DMS153 treated with DMSO at 0.1 percent for 48 hours (cell line): ENCODE measurements around the gene NRXN3.

ENCODE experiments used
- DNase-seq: peaks from one replicate; lab custom pipeline; 2025; ENCODE audit not compliant: unreplicated experiment; lab: John Stamatoyannopoulos, UW

The NRXN3 gene

GRCh38 chr14:79178719-79179118 lies 1008.5 kb downstream of the NRXN3 start:
- DNase-seq: no peak

GRCh38 chr14:79179985-79180384 lies 1009.8 kb downstream of the NRXN3 start:
- no peak for DNase-seq

- no peak for DNase-seq
Measured at GRCh38 chr14:79180656-79181055, 1010.5 kb downstream of the NRXN3 start.

GRCh38 chr14:79186523-79186922 lies 1016.4 kb downstream of the NRXN3 start:
- DNase-seq: no peak

GRCh38 chr14:79193689-79194477 lies 1023.7 kb downstream of the NRXN3 start:
- no peak for DNase-seq

- DNase-seq: no peak
Measured at GRCh38 chr14:79196216-79196615, 1026.0 kb downstream of the NRXN3 start.

GRCh38 chr14:79197516-79197915 lies 1027.3 kb downstream of the NRXN3 start:
- DNase-seq: no peak

DNA sequence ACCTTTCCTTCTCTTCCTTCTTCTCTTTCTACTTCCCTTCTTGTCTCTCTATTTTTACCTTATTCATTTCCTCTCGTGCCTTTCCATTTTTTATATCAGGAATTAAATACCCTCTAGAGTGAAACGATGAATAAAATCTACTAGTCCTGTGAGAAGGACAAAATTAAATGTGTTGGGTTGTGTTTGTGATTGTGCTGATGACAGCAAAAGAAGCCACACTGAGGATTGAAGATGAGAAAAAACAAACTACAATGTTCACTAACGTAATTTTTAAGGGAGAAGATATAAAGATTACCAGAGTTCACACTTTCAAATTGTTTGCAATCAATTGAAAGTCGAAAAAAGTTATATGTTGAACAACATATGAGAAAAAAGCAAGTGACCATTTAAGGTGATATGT lies 1029.0 kb downstream of the NRXN3 start:
- DNase-seq: no peak

- no peak for DNase-seq
Measured at GRCh38 chr14:79201564-79202207, 1031.5 kb downstream of the NRXN3 start.

DNA sequence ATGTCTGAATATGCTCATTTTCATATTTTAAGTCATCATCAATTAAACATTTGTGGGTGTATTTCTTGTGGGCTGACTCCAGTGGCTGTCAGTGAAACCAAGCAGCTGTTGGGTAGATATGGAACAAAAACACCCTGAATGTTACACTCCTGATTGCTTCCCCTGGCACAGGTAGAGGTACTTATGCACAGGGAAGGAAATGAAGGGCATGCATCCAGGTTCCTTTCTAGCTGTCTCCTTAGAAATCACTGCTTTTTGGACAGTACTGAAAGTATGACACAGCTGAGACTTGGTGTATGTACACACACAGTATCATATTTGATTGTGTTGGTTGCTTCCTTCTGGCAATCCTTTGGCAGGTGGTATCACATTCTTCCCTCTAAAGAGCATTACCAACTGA lies 1034.4 kb downstream of the NRXN3 start:
- no peak for DNase-seq

GRCh38 chr14:79209418-79209817 lies 1039.2 kb downstream of the NRXN3 start:
- DNase-seq: no peak

GRCh38 chr14:79225815-79226214 lies 1055.6 kb downstream of the NRXN3 start:
- no peak for DNase-seq

DNA sequence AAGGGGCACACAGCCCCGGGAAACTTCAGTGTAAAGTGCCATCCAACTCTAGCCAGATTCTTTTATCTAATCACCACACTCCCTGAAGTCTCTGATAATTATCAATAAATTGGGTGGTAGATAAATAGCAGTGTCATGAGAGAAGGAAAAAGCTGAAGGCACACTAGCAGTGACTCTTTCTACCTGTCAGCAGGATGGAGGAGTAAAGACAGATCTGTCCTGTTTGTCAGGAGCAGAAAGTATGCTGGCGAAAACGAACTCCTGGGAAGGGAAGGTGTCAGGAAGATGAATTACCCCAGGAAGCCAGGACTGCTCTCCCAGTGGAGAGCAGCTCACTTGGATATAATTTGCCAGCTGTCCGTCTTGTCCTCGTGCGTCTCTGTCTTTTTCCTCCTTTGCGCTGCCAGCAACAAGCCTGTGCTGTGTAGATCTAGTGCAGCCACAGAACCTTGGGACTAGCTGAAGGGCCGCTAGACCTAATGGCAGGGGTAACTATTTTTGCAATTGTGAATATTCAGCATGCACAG lies 1059.3 kb downstream of the NRXN3 start:
- no peak for DNase-seq

DNA sequence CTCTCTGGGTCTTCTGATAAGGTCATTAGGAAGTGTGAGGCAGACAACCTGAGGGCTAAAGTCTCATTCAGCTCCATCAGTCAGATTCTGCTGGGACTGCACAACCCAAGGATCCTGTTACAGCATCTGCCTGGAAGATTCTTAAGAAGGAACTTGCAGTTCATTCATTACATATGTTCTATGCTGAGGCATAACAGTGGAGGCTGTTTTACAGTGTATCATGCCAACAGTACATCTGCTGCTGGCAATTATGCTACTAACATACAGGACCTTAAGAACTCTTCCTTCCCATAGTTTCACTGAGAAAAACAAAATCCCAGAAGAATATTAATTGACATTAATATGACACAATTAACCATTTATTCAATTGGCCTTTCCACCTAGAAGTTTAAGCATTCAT lies 1072.5 kb downstream of the NRXN3 start:
- DNase-seq: no peak

GRCh38 chr14:79246173-79246572 lies 1076.0 kb downstream of the NRXN3 start:
- no peak for DNase-seq

GRCh38 chr14:79248126-79248525 lies 1078.0 kb downstream of the NRXN3 start:
- no peak for DNase-seq

- no peak for DNase-seq
Measured at GRCh38 chr14:79248771-79249170, 1078.6 kb downstream of the NRXN3 start.

DNA sequence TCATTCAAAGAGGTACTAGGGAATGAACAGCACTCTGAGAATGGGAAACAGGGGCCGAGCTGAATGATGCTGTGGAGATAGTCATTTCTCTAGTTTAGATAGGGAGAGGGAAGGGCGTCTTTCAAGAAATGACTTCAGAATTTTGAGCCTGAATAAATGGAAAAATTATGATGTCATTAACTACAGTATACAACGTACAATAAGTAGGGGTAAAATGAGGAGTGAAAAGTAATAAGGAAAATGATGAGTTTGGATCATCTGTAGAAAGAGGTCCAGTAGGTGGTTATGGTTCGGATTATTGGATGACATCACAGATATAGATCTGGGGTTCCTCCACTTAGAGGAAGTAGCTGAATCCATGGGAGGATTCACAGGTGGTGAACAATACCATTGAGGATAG lies 1081.1 kb downstream of the NRXN3 start:
- DNase-seq: no peak

DNA sequence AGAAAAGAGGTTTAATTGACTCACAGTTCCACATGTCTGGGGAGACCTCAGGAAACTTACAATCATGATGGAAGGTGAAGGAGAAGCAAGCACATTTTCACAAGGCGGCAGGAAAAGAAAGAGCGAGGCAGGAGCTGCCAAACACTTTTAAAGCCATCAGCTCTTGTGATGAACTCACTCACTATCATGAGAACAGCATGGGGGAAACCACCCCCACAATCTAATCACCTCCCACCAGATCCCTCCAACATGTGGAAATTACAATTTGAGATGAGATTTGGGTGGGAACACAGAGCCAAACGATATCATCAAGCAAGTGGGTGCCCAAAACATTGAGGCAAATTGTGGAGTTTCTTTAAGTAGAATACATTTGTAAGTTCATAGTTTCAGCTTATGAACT lies 1083.4 kb downstream of the NRXN3 start:
- no peak for DNase-seq

DNA sequence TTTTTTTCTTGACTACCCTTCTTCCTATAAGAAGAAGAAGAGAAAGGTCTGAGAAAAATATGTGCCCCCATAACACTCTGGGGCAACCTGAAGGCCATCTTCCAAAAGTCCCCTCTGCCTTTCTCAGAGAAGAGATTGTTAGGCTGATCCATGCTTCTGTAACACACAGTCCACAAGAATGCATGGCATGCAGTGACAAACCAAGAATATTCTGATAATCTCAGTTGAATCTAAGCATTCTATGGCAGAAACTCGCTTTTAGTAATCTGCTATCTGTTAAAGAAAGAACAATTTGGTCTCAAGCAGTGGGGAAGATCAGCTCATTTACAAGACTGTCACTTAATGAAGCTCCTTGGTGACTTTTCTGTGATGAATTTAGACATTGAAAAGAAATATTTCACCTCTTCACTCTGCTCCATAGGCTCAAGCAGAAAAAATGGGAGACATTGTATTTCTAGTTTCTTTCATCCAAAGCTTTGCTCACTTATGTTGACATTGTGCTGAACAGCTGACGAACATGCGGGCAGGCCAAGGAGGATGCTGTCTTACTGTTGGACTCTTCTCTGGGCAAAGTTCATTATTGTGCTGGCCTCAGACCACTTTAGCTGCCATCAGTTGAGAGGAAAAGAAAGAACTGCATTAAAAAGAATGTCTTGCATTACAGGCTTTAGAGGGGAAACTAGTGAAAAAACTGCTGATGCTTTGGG lies 1084.0 kb downstream of the NRXN3 start:
- no peak for DNase-seq

- DNase-seq: no peak
Measured at GRCh38 chr14:79256380-79256779, 1086.2 kb downstream of the NRXN3 start.

DNA sequence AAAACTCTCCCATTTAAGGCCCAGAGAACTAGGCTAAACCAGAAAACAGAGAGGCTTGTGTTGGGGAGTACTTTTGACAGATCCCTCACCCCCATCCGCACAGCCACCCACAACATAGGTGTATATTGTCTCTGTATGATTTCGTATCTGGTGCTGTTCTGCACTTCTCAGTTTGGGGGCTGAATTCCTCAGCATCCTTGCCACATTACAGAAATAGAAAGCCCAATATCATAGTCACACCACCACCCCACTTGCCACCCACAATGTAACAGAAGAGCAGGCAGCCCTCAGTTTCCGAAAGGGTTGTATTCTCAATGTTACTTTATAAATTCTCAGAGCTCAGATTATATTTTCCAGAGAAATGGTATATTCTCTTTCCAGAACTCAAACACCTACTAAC lies 1090.2 kb downstream of the NRXN3 start:
- DNase-seq: no peak
